Activated CD4-positive, alpha-beta T cell treated with anti-CD3 and anti-CD28 coated beads, Interleukin-2, amount 50 U/mL, for 4 hours (primary cell): ENCODE results near the gene TMEM107.
A peak's percentile ranks its signal among the peaks of the same experiment; 100 is the strongest.

Experiments used
- DNase-seq, 2 experiments: peaks; one replicate each; pipeline ENCODE4 v3.0.0-alpha.2; 2020

Gene TMEM107

DNA sequence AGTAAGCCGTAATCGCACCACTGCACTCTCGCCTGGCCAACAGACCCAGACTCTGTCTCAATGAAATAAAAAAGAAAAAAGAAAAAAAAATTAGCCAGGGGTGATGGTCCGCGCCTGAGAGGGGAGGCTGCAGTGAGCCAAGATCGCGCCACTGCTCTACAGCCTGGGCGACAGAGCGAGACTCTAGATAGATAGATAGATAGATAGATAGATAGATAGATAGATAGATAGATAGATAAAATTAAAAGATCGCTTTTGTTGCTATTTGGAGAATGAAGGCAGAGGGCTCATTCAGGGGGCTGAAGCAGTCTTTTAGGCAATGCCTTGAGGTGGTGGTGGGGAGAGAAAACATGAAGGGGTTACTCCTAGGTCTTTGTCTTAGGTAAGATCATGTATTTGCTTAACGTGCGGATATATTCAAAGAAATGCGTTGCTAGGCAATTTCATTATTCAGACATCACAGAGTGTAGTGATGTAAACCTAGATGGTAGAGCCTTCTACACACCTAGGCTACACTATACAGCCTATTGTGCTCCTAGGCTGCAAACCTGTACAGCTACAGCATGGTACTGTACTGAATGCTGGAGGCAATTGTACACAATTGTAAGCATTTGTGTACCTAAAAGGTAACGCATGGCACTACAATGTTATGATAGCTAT lies 47.9 kb downstream of the TMEM107 start:
- no peak for DNase-seq

DNA sequence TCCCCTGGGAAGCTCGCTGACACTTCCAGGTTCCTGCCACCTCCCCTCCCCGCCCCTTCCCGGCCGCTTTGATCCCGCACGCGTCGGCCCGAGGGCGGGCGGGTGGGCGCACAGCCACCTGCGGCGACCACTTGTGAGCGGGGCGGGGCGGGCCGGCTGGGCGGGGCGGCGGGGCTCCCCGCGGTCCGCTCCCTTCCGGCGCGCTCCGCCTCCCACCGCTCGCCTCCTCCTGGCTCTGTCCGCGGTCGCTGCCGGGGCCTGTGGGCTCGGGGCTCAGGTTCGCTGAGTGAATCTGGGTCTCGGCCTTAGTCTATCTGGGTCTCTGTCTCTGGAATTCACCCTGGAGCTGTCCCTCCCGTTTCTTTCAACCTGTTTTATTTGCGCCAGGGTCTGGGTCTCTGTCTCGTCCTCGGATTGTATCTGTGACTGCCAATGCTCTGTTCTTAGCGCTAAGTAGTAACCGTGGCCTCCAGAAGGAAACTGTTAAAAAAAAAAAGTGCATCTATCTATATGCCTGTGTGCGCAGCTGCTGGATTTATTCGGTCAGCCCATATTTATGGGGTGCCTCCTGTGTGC lies 49.6 kb downstream of the TMEM107 start:
- no peak for DNase-seq

DNA sequence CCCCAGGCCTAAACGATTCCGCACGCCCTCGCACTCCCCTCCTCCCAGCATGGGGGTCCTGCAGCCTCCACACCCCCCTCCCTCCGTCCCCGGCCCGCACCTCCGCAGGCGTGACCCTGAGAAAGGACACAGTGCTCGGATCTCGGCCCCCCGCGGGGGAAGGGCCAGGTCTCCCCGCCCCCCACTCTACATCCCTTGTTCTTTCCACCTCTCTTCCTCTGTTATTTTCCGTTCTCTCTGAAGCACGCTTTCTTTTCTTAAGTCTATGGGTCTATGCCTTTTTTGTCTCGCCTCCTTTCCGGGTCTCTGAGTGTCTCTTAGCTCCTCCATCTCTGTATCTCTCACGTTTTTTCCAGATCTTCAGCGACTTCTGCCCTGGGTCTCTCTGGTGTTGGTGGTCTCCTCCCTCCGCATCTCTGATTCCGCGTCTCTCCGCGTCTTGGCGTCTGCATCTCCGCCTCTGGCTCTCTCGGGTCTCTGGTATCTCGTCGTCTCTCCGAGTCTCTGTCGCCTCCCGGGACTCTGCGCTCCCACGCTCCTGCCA lies 50.2 kb downstream of the TMEM107 start:
- no peak for DNase-seq

DNA sequence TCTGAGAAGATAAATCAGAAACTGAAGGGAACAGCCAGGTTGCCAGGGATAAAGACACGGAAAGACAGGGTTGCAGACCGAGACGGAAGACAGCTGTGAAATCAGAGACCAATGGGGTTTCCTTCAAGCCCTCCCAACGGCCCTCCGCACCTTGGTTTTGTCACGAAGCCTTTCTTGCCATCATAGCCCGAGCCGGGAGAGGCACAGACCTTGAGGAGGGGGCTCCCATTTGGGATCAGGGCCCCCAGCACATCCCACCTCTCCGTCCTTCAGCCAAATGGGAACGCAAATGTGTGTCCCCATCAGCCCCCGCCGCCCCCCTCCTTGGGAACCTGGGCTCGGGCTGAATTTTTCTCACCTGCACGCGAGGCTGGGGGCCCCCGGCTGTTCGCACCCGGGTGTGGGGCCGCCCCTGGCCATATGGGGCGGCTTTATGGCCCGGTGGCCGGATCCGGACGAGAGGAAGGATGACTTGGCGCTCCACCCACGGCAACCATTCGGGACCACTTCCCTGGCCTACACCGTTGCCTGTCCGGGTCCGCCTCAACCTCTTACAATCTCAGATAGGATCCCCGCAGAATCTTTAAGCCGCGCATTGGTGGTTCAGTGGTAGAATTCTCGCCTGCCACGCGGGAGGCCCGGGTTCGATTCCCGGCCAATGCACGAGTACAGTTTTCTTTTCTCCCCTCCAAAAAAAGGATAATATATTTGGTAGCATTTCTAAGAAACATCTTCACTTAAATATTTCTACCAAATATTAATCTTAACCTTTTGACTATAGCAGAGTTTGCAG lies 50.8 kb downstream of the TMEM107 start:
- DNase-seq, result peak; percentile 83 to 87

DNA sequence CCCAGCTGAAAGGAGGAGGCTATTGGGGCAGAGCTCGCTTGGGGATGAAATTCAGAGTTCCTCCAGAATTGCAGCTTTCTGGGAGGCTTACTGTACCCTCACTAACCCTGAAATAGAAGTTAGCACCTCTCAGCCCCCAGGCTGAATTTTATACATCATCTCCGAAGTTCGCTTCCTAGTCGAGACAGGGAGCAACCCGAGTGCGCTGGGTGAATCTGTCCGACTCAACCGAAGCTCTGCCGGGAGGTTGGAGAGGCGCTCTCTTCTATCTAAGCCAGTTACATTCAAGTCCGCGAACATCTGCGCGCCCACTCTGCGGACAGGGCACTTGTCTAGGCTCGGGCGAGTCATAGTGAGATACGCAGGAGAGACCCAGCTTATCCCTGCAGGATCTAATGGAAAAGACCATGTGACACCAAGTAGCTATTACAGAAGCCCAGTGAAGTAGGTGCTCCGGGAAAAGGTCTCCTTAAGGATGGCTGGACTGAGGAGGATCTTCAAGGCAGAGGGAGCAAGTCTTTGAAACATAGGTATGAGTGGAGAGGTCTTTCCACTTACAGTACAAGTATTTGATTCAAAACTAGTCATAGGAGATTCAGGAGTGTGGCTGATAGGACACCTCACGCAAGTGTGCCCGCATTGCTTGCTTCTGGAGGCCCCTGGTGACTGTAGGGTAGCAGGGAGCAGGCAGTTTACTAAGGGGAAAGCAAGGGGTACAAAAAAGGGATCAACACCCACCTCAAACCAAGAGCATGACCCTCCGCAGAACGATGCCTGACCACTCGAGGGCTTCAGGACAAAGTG lies 51.6 kb downstream of the TMEM107 start:
- no peak for DNase-seq

DNA sequence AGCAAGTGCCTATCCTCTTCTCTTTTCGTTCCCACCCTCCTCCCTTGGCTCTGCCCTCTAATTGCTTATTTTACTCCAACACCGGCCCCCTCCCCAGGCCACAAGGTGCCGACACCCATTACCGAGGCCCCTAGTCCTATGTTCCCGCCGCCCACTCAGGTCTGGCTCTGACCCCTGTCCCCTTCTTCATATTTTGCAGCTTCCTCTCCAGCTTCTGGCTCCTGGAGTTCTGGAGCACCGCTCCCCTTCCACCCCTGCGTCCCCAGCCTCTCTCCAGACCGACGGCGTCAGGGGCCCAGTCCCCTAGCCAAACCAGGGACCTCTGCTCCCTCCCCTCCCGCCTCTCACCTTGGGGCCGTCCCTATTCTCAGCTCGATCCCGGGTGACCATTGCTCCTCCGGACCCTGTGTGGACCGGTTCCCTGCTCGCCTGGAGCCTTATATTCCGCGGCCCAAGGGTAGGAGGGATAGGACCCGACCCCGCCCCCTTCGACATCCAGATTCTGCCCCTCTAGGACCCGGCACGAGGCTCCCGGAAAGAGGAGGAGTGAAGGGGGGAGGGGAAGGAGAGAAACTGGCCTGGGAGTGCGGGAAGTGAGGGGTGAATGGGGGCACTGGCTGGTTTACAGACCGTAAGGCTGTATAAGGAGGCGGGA lies 52.4 kb downstream of the TMEM107 start, which contains the start of gene HES7:
TSS of gene HES7 (minus strand) at position 412 of the 655 bp plus-strand sequence. CDS start at position 390, 22 bp downstream.
- DNase-seq, result no peak

DNA sequence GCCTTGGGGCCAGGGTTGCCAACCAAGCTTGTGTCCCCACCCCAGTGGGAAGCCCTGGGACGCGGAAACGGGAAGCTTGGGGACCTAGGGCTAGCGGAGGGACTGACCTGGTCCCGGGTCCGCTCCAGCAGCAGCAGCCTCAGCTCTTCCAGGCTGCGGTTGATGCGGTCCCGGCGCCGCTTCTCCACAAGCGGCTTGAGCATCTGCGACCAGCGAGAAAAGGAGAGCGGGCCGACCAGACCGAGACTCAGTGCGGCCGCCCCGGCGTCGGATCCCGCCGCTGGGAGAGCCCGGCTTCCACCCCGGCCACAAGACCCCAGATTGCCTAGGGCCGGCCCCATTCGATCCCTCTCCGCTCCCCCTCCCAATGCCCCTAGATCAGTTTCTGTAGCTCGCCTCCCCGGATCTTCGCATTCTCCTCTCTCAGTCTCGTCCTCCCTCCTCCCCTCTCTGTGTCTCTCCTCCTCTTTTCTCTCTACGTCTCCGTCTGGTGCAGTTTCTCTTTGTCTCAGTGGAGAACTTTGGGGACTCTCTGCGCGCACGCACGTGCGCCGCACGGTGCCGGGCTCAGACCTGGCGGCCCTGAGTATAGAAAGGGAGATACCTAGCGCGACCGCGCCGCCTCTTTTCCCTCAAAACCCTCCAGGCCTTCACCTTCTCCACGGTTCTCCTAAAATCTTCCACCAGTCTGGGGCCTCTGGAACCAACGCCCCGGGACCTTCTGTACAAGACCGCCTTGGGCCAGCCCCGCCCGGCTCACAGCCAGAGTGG lies 53.1 kb downstream of the TMEM107 start:
- DNase-seq, result no peak
